Measurements from ENCODE around the gene GPR183. TPM values are rescaled to one million over a fixed set of nuclear protein-coding genes. Genes with fewer than 3 reads are reported as not detected.
A peak's percentile ranks its signal among the peaks of the same experiment; 100 is the strongest.

Gene GPR183
- total RNA-seq, 1 donor from 2014 or later: 19.5 TPM

DNA sequence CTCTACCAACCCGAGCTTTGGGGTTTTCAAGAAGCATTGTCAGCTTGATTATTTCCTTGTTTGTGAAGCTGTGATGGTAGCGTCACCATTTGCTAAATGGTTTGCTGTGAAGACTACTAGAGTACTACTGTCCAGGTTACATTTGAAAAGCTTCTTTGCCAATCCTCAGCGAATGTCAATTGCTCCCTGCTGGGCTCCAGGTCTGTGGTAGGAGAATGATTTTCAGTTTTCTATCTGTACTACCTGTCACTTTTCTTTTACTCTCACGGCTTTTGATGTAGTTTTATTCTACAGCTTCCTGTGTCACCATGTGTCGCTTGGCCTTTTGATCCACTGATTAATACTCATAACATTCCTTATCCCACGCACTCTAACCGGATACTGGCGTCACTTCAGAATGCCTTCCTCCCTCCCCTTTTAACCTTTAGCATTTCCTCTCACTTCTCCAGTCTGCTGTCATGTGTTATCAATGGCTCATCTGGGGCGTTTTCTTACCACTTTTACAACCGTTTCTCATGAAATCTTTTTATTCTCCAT, 7.5 kb upstream of the GPR183 start:
- no peak for DNase-seq (ENCODE audit: low spot score)
- no peak for ATAC-seq
- intact Hi-C loops (cut with DNase I): no loop called here

DNA sequence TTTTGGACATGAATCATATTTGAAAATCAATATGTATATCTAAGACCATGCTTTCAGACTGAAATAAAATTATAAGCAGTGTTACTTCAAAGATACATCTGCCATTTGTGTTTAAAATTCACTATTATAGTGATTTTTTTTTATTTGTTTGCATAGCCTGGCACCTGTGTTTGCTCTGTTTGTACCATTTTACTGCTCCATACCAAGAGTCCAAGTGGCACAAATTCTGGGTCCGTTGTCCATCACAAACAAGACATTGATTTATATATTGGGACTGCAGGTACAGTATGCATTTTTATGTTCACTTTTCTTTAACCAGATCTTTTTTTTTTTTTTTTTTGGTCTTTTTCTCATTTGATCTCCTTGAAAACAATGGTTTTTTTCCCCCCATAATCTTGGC, 6.7 kb upstream of the GPR183 start:
- ATAC-seq (no peak), DNase-seq (ENCODE audit: low spot score) (no peak)
- intact Hi-C loops (cut with DNase I): no loop called here

DNA sequence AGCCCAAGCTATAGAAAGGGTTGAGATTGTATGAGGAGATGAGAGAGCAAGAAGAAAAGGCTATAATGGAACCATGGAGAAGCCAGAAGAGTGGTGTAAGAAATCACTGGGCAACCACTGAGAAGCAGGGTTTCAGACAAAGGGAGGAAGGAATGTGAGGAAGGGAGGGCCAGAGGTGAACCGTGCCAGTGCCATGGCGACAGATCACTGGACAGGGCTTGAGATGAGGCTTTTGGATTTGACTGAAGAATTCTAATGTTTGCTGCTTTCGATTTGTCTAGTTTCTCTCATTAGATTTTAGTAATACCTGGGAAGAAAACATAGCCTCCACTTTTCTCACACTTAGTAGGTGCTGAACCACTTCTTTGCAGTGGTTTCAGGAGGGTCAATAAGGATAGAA, 6.3 kb upstream of the GPR183 start:
- DNase-seq (ENCODE audit: low spot score) (no peak), ATAC-seq (no peak)
- intact Hi-C loops (cut with DNase I): no loop called here

DNA sequence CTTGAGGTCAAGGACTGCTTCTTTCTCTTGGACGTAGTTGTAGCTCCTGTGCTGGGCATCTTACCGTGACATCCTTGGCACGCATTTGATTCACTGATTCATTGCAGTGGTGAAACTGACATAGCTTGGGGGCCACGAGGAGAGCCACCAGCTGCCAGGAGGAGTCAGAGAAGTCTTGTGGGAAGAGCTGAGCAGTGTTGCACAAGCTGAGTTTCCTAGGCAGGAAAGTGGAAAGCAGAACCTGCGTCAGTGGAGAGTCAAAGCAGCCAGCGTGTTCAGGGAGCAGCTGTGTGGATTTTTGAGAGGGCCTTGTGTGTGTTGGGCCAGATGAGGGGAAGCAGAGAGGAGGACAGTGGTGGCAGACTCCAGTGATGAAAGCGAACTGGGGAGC, 5.3 kb upstream of the GPR183 start:
- peak; percentile 97 for ATAC-seq
- intact Hi-C loops (cut with DNase I): no loop called here
- DNase-seq (ENCODE audit: low spot score): peak; percentile 82

DNA sequence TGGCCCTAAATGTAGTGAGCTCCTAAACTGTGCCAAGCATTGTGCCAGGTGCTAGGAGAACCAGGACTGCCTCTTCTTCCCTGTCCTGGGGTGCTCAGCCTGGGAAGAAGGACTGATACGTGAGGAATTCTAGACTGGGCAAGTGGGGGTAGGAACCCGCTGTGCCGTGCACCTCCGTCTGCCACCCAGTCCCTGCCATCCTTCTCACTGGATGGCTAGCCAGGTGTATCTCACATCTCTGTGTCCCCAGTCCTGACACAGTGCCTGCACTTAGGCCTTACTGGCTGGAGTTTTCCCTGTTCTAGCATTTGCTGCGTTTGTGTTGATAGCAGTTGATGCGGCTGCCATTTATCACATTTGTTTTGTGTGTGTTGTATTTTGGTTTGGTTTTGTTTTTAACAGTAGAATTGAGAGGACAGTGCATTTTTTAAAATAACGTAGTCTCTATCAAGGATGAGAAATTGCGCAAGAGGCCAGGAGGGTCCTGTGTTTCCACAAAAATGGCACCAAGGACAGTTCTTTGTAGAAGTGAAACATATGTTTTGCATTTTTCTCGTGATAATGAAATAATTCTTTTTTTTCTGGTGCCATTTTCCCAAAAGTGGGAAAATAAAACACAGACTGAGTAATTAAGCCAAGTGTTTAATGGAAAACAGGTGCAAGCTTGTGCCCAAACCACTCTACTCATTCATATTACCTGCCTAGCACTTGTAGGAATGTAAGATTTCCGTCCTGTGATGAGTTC, 4.7 kb upstream of the GPR183 start:
- peak; percentile 80 for ATAC-seq
- intact Hi-C loops (cut with DNase I): no loop called here
- DNase-seq (ENCODE audit: low spot score): peak; percentile 68

GRCh38 chr13:99311137-99311536, 3.9 kb upstream of the GPR183 start:
- ATAC-seq (no peak), DNase-seq (ENCODE audit: low spot score) (no peak)
- intact Hi-C loops (cut with DNase I): no loop called here

GRCh38 chr13:99310382-99311031, 3.3 kb upstream of the GPR183 start:
- ATAC-seq: no peak
- intact Hi-C loops (cut with DNase I): no loop called here

GRCh38 chr13:99308471-99309087, 1.4 kb upstream of the GPR183 start:
- ATAC-seq (no peak), DNase-seq (ENCODE audit: low spot score) (no peak)
- intact Hi-C loops (cut with DNase I): no loop called here

More at GRCh38 chr13:99310382-99311031, 3.3 kb upstream of the GPR183 start:
- no peak for DNase-seq (ENCODE audit: low spot score)

- DNase-seq (ENCODE audit: low spot score): no peak
- intact Hi-C loops (cut with DNase I): no loop called here
Observed at GRCh38 chr13:99307648-99308339, 595 bp upstream of the GPR183 start.

DNA sequence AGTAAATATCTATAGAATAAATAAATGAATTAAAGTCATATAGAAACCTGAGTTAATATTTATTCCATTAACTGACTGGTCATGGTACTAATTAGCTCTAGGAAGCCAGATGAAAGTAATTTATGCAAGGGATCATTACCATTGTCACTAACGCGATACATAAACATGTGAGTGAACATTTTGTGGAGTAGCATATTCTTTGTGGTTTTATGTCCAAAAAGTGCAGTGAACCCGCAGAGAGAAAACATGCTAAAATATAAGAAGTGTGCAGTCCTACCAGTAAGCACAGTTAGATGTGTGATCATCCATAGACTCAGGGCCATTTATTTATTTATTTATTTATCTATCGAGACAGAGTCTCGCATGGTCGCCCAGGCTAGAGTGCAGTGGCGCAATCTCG, 1.6 kb downstream of the GPR183 start:
- no peak for DNase-seq (ENCODE audit: low spot score)
- intact Hi-C loops (cut with DNase I): no loop called here
- no peak for ATAC-seq

More at GRCh38 chr13:99307648-99308339, 595 bp upstream of the GPR183 start:
- no peak for ATAC-seq

DNA sequence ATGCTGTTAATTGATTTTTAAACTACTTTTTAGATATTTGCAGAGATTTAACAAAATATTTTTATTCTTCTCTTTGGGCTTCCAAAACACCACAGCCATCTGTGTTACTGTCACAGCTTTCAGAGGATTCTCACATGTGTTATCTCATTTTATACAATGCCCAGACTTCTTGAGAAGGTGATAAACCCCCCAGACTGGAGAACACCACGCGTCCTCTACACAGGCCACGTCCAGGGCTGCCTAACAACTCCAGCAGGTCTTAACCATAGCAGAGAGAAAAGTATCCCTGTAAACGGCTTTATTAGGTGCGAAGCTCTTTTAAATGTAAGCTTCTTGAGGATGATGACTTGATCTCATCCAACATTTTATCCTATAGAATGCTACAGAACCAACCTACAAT, 2.0 kb downstream of the GPR183 start:
- intact Hi-C loops (cut with DNase I): no loop called here
- DNase-seq (ENCODE audit: low spot score): no peak
- no peak for ATAC-seq

GRCh38 chr13:99304541-99304940, 2.7 kb downstream of the GPR183 start:
- ATAC-seq (no peak), DNase-seq (ENCODE audit: low spot score) (no peak)
- intact Hi-C loops (cut with DNase I): no loop called here

GRCh38 chr13:99303863-99304521, 3.2 kb downstream of the GPR183 start:
- no peak for DNase-seq (ENCODE audit: low spot score)
- intact Hi-C loops (cut with DNase I): no loop called here

DNA sequence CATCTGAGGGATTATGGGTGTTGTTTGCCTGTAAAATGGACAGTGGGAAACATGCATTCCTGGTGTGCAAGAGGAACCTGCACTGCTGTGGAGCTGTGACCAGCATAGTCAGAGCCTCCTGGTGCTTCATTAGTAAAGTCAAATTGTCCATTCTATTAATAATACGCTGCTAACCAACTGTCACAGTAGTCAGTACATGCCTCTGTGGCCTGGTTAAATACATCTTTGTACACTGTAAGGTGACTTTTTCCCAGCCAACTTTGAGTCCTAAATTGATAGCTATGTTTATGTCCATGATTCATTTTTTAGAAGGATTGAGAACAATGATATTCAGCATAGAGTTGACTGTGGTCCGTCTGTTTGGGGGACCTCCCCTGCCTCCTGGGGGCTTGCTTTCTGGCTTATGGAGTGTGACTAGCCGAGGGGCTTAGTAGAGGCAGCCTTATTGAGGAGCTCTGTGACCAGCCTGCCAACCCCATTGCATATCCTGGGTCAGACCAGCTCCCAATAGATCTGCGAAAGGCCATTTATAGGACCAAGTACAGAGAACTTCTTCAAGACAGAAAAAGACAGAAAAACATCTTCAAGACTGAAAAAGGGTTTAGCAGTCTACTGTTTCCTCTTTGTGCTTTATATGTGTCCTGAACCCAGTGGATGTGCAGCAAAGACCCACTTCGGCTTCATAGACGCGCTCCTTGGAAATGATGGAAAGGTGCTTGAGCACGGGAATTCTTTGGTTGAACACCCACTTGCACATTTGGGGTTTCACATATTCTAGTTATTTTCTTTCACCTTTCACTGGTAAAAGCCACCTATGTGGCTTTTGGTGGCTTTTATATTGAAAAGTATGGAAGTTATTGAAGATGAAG, 4.3 kb downstream of the GPR183 start:
- intact Hi-C loops (cut with DNase I): no loop called here
- ATAC-seq (no peak), DNase-seq (ENCODE audit: low spot score) (no peak)

More at GRCh38 chr13:99303863-99304521, 3.2 kb downstream of the GPR183 start:
- ATAC-seq: peak; percentile 53

GRCh38 chr13:99301913-99302636, 5.1 kb downstream of the GPR183 start:
- ATAC-seq: no peak
- no peak for DNase-seq (ENCODE audit: low spot score)

DNA sequence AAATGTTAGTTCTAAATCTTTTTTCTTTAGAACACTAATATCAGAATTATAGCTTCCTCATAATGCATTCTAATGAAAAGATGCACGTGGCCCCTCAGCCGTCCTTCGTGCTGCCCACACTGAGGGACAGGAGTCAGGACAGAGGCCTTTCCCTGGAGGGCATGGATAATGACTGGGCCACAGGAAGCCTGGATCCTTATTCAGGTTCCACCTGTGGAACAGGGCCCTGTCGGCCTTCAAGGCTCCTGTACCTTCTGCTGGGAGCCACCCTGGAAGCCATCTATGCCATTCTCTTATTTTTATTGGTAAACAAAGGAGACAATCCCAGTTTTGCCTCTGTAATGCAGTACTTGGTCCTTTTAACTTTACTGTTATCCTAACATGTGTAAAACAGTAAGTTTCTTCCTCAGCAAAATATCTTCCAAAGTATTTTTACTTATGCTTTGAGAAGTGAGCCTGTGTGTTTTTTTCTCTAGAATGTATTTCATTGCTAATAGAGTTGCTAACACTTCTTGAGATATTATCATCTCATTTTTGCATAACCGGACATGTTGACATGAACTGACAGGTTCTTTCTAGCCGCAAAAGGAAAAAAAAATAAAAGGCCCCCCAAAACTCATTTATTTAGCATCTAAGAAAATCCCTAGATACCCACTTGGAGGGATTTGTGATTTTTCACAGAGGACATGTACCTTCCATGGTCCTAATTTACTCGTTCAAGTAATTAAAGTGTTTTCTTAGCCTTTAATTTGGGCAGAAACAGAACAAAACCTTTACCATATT, 6.0 kb downstream of the GPR183 start:
- intact Hi-C loops (cut with DNase I): no loop called here
- DNase-seq (ENCODE audit: low spot score): no peak
- ATAC-seq: no peak

More at GRCh38 chr13:99301913-99302636, 5.1 kb downstream of the GPR183 start:
- intact Hi-C loops (cut with DNase I): no loop called here

- ATAC-seq (no peak), DNase-seq (ENCODE audit: low spot score) (no peak)
- intact Hi-C loops (cut with DNase I): no loop called here
Observed at GRCh38 chr13:99299920-99300341, 7.3 kb downstream of the GPR183 start.

Measured in sciatic nerve (tissue), 2 donors.